Parathyroid adenoma (tissue), 2 donors: ENCODE results near the gene LRP8.
"Not testable (repeated sequence)": the region's sequence is repeated elsewhere in the genome, so short reads cannot be mapped to it uniquely, and the experiment has no call there.

Experiments
- H2AFZ ChIP-seq: fragments of 300-600 bp; sonication (generic); one replicate; pipeline ENCODE4 v1.7.0; 2017; ENCODE audit warnings: antibody characterized with exemption, mild to moderate bottlenecking
- H3K27ac ChIP-seq: fragments of 300-600 bp; sonication (generic); one replicate; pipeline ENCODE4 v1.7.0; 2017
- H3K27me3 ChIP-seq: fragments of 300-600 bp; sonication (generic); one replicate; pipeline ENCODE4 v1.7.0; 2017; ENCODE audit warnings: low read length; ENCODE audit not compliant: control insufficient read depth, insufficient read depth
- H3K36me3 ChIP-seq: fragments of 300-600 bp; sonication (generic); one replicate; pipeline ENCODE4 v1.7.0; 2017; ENCODE audit warnings: low read length; ENCODE audit not compliant: control insufficient read depth, insufficient read depth
- H3K4me1 ChIP-seq: fragments of 300-600 bp; sonication (generic); one replicate; pipeline ENCODE4 v1.7.0; 2017; ENCODE audit warnings: control low read depth
- H3K4me2 ChIP-seq: fragments of 300-600 bp; sonication (generic); one replicate; pipeline ENCODE4 v1.7.0; 2017; ENCODE audit warnings: low read length
- H3K4me3 ChIP-seq: fragments of 300-600 bp; sonication (generic); one replicate; pipeline ENCODE4 v1.7.0; 2017; ENCODE audit warnings: low read depth, low read length
- H3K79me2 ChIP-seq: fragments of 300-600 bp; sonication (generic); one replicate; pipeline ENCODE4 v1.7.0; 2017; ENCODE audit warnings: control low read depth
- H3K9ac ChIP-seq: fragments of 300-600 bp; sonication (generic); one replicate; pipeline ENCODE4 v1.7.0; 2017; ENCODE audit warnings: mild to moderate bottlenecking
- H3K9me3 ChIP-seq: fragments of 300-600 bp; sonication (generic); one replicate; pipeline ENCODE4 v1.7.0; 2017; ENCODE audit warnings: low read length; ENCODE audit not compliant: control insufficient read depth
- CTCF ChIP-seq: fragments of 300-600 bp; sonication (generic); IDR thresholded peaks from one replicate; pipeline ENCODE4 v1.7.0; 2017; ENCODE audit warnings: antibody characterized with exemption, mild to moderate bottlenecking
- donor health status: primary hyperparathyroidism.

The LRP8 gene

GRCh38 chr1:53207726-53208125 is 120.1 kb downstream of the LRP8 start:
- no peak for TF ChIP-seq CTCF
- Histone ChIP-seq H3K4me1 (no peaks in the 10 kb centered on the region), H3K9ac (no peak overlapping the region), H2AFZ (no peak overlapping the region), H3K9me3 (no peaks in the 10 kb centered on the region), H3K27ac (no peak overlapping the region), H3K27me3 (no peaks in the 10 kb centered on the region), H3K4me3 (no peak overlapping the region), H3K4me2 (no peak overlapping the region), H3K79me2 (no peaks in the 10 kb centered on the region), H3K36me3 (no peaks in the 10 kb centered on the region)

DNA sequence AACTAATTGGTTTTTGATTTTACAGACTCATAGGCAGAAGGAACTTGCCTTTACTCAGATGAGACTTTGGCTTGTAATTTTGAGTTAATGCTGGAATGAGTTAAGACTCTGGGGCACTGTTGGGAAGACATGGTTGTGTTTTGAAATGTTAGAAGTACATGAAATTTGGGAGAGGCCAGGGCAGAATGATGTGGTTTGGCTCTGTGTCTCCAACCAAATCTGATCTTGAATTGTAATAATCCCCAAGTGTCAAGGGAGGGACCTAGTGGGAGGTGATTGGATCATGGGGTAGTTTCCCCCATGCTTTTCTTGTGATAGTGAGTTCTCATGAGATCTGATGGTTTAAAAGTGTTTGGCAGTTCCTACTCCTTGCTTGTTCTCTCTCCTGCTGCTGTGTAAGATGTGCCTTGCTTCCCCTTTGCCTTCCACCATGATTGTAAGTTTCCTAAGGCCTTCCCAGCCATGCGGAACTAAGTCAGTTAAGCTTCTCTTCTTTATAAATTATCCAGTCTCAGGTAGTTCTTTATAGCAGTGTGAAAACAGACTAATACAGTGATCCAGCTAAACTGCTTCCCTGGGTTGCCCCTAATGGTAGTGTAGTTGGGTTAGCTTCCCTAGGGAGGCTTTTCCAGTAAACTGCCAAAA is 121.0 kb downstream of the LRP8 start:
- no peak overlapping the region for H3K4me3 ChIP-seq
- no peak overlapping the region for H3K9ac ChIP-seq
- H2AFZ ChIP-seq, result no peak overlapping the region
- no peaks in the 10 kb centered on the region for H3K79me2 ChIP-seq
- H3K27ac ChIP-seq, result no peak overlapping the region
- no peak for TF ChIP-seq CTCF
- no peaks in the 10 kb centered on the region for H3K36me3 ChIP-seq
- H3K27me3 ChIP-seq, result no peaks in the 10 kb centered on the region
- H3K4me2 ChIP-seq, result no peak overlapping the region
- no peaks in the 10 kb centered on the region for H3K4me1 ChIP-seq
- H3K9me3 ChIP-seq, result no peaks in the 10 kb centered on the region

GRCh38 chr1:53206083-53206685 is 121.7 kb downstream of the LRP8 start:
- H3K4me2 ChIP-seq, H3K4me1 ChIP-seq, H3K79me2 ChIP-seq, H3K9ac ChIP-seq, H3K9me3 ChIP-seq, H3K36me3 ChIP-seq, H3K4me3 ChIP-seq, H3K27ac ChIP-seq, H2AFZ ChIP-seq, H3K27me3 ChIP-seq: not testable (repeated sequence)

DNA sequence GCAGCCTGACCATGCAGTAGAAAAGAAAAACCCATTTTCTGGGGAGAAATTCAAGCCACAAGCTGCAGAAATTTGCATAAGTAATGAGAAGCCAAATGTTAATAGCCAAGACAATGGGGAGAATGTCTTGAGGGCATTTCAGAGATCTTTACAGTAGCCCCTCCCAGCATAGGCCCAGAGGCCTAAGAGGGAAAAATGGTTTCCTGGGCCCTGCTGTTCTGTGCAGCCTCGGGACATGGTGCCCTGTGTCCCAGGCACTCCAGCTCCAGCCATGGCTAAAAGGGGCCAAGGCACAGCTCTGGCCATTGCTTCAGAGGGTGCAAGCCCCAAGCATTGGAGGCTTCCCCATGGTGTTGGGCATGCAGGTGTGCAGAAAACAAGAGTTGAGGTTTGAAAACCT is 122.4 kb downstream of the LRP8 start:
- H3K4me1 ChIP-seq, H3K79me2 ChIP-seq, H3K36me3 ChIP-seq, H3K9me3 ChIP-seq, H2AFZ ChIP-seq, H3K27me3 ChIP-seq, H3K27ac ChIP-seq, H3K4me2 ChIP-seq, H3K9ac ChIP-seq, H3K4me3 ChIP-seq: not testable (repeated sequence)

DNA sequence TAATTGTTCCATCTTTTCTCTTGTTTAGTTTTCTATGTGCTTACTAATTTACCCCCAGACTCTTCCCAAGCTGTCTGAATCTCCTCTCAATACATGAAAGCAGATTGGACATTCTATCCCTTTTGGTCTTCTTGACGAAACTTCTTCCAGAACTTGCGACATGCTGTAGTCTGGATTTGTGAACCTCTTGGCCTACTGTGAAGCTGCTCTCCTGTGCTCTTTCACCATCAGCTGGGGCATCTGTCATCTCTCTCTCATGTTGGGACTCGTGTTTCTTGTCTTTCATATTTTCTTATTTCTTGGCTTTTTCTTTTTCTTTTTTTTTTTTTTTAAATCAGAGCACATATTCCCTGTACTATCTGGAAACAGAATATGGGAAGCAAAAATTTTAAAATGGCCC is 124.4 kb downstream of the LRP8 start:
- H3K36me3 ChIP-seq, result no peaks in the 10 kb centered on the region
- TF ChIP-seq CTCF, result no peak

DNA sequence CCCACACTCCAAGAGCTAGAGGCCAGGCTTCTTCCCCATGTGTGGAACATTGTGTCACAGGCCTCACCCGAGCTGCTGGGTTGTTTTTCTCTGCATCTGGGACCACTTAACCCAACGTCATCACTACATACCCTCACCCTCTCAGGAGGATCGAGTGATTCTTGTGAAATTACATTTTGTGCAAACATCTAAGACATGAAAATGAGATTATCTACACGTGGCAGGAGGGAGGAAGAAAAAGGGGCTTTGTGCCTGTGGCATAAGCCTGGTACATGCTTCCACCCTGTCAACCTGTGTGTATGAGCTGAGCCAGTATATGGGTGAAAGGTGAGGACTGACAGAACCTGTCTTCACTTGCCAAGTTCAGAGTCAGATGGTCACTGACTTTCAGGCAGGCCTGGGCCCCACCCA is 129.6 kb downstream of the LRP8 start:
- Histone ChIP-seq H3K36me3 (no peaks in the 10 kb centered on the region), H3K79me2 (no peaks in the 10 kb centered on the region), H3K4me2 (peak overlapping the region; percentile 45), H3K27me3 (no peaks in the 10 kb centered on the region), H3K4me3 (peak overlapping the region; percentile 15), H3K9ac (no peak overlapping the region), H2AFZ (no peak overlapping the region), H3K9me3 (no peaks in the 10 kb centered on the region), H3K4me1 (peaks cover 11% of the 10 kb centered on the region), H3K27ac (peak overlapping the region; percentile 92)
- TF ChIP-seq CTCF, result no peak

More for the DNA sequence above, 124.4 kb downstream of the LRP8 start:
- peaks cover under 1% of the 10 kb centered on the region for H3K4me1 ChIP-seq
- H3K4me3 ChIP-seq, result no peak overlapping the region
- no peak overlapping the region for H2AFZ ChIP-seq
- H3K9me3 ChIP-seq, result no peaks in the 10 kb centered on the region
- no peak overlapping the region for H3K9ac ChIP-seq
- H3K27ac ChIP-seq, result no peak overlapping the region
- no peak overlapping the region for H3K4me2 ChIP-seq
- no peaks in the 10 kb centered on the region for H3K27me3 ChIP-seq
- no peaks in the 10 kb centered on the region for H3K79me2 ChIP-seq
